CD14-positive monocyte (primary cell): ENCODE measurements around the gene STRN. TPM values are rescaled to one million over a fixed set of nuclear protein-coding genes. Genes with fewer than 3 reads are reported as not detected.

Experiments used
- DNase-seq, 3 donors: peaks; one replicate each; pipeline ENCODE4 v3.0.0-alpha.2; 2011 to 2022
- H2AFZ ChIP-seq: 2 replicates; pipeline ENCODE4 v1.6.0; 2012; ENCODE audit warnings: mild to moderate bottlenecking, low read depth, low read length, inconsistent platforms; ENCODE audit not compliant: insufficient read depth, poor library complexity, severe bottlenecking
- H3K27ac ChIP-seq, 2 donors: 1 replicate in 1 of 2; 2 replicates in 1 of 2; pipeline ENCODE4 v1.5.1; 2012 to 2013; ENCODE audit warnings: low read length in 2 of 2, control low read depth in 1 of 2, inconsistent platforms in 1 of 2, low read depth in 1 of 2, mild to moderate bottlenecking in 1 of 2
- H3K27me3 ChIP-seq, 2 donors: one replicate each; pipeline versions ENCODE4 v1.6.0 to v1.6.1; 2011 to 2013; ENCODE audit warnings: low read length in 2 of 2; ENCODE audit not compliant: control insufficient read depth in 2 of 2, insufficient read depth in 2 of 2
- H3K36me3 ChIP-seq, 2 donors: replicated peaks in 1 of 2; 1 replicate in 1 of 2; 2 replicates in 1 of 2; pipeline versions ENCODE4 v1.5.1 to v1.6.1; 2012 to 2013; ENCODE audit warnings: low read length in 2 of 2, control low read depth in 1 of 2, inconsistent platforms in 1 of 2, mild to moderate bottlenecking in 1 of 2; ENCODE audit not compliant: insufficient read depth in 2 of 2, control insufficient read depth in 1 of 2
- H3K4me1 ChIP-seq, 2 donors: 1 replicate in 1 of 2; 2 replicates in 1 of 2; pipeline versions ENCODE4 v1.5.1 to v1.6.1; 2012 to 2013; ENCODE audit warnings: low read length in 2 of 2, control low read depth in 1 of 2, inconsistent platforms in 1 of 2, mild to moderate bottlenecking in 1 of 2, moderate library complexity in 1 of 2; ENCODE audit not compliant: insufficient read depth in 2 of 2, control insufficient read depth in 1 of 2
- H3K4me2 ChIP-seq: replicated peaks from 2 replicates; pipeline ENCODE3; 2012; ENCODE audit warnings: low read length, moderate library complexity, mild to moderate bottlenecking; ENCODE audit not compliant: poor library complexity, severe bottlenecking; ENCODE audit errors: extremely low read depth
- H3K4me3 ChIP-seq, 3 experiments: fragments of 200-600 bp in 1 of 3; sonication (generic) in 1 of 3; replicated peaks in 1 of 3; 1 replicate in 2 of 3; 2 replicates in 1 of 3; pipeline ENCODE4 v1.5.1; 2011 to 2013; ENCODE audit warnings: low read length in 3 of 3, mild to moderate bottlenecking in 3 of 3, control low read depth in 2 of 3, low read depth in 2 of 3, inconsistent platforms in 1 of 3, moderate library complexity in 1 of 3
- H3K79me2 ChIP-seq: 2 replicates; pipeline ENCODE4 v1.6.0; 2012; ENCODE audit warnings: mild to moderate bottlenecking, control low read depth, inconsistent platforms, low read length, moderate library complexity; ENCODE audit not compliant: insufficient read depth
- H3K9ac ChIP-seq: 2 replicates; pipeline ENCODE4 v1.6.0; 2017; ENCODE audit warnings: low read length, mild to moderate bottlenecking; ENCODE audit not compliant: insufficient read depth, poor library complexity, severe bottlenecking
- H3K9me3 ChIP-seq, 2 donors: replicated peaks in 1 of 2; 1 replicate in 1 of 2; 2 replicates in 1 of 2; pipeline versions ENCODE4 v1.5.1 to v1.6.1; 2012 to 2013; ENCODE audit warnings: low read length in 2 of 2, control low read depth in 1 of 2; ENCODE audit not compliant: control insufficient read depth in 1 of 2, insufficient read depth in 1 of 2
- H4K20me1 ChIP-seq: 2 replicates; pipeline ENCODE4 v1.6.0; 2012; ENCODE audit warnings: mild to moderate bottlenecking, low read length, control low read depth, moderate library complexity; ENCODE audit not compliant: insufficient read depth
- H3K27ac Mint-ChIP-seq, 7 donors: one replicate each; pipeline ENCODE4 v1.8.0; 2020; ENCODE audit warnings: mild to moderate bottlenecking in 7 of 7, mixed read lengths in 7 of 7, moderate library complexity in 6 of 7, inconsistent platforms in 2 of 7
- H3K27me3 Mint-ChIP-seq, 3 donors: one replicate each; pipeline ENCODE4 v1.8.0; 2021 to 2022; ENCODE audit warnings: low read depth in 3 of 3, mild to moderate bottlenecking in 3 of 3, mixed read lengths in 3 of 3, moderate library complexity in 3 of 3, inconsistent platforms in 1 of 3
- H3K36me3 Mint-ChIP-seq, 2 donors: one replicate each; pipeline ENCODE4 v1.8.0; 2020; ENCODE audit warnings: mixed read lengths in 2 of 2, inconsistent platforms in 1 of 2, mild to moderate bottlenecking in 1 of 2
- H3K4me1 Mint-ChIP-seq: one replicate; pipeline ENCODE4 v1.8.0; 2020; ENCODE audit warnings: mild to moderate bottlenecking, mixed read lengths
- H3K4me3 Mint-ChIP-seq, 2 donors: one replicate each; pipeline ENCODE4 v1.8.0; 2020; ENCODE audit warnings: mild to moderate bottlenecking in 2 of 2, mixed read lengths in 2 of 2, moderate library complexity in 1 of 2
- H3K9me3 Mint-ChIP-seq, 7 donors: one replicate each; pipeline ENCODE4 v1.8.0; 2020 to 2022; ENCODE audit warnings: mixed read lengths in 7 of 7, mild to moderate bottlenecking in 6 of 7, moderate library complexity in 6 of 7, inconsistent platforms in 2 of 7
- WGBS: methylation state at CpG from one replicate; pipeline ENCODE4 v1.1.5; 2013; ENCODE audit warnings: missing lambda C conversion rate; ENCODE audit not compliant: insufficient coverage; 5-methylcytosine and 5-hydroxymethylcytosine counted together
- intact Hi-C, 2 donors: fragments of 100-400 bp; cut with micrococcal nuclease; formaldehyde crosslinking; loops; one replicate each; pipeline versions ENCODE4 v1.15.0 to v1.15.1; 2023
- polyA plus RNA-seq, 3 donors: library from polyadenylated mRNA; depleted of rRNA in 1 of 3; unstranded in 2 of 3; stranded (reverse) in 1 of 3; fragments of 300-500 nt in 2 of 3; fragments of >200 nt in 1 of 3; fragmentation: Illumina TruSeq in 2 of 3; gene quantifications; 1 replicate in 2 of 3; 2 replicates in 1 of 3; pipeline ENCODE4 v1.2.3, GENCODE V29; 2012 to 2021
- TF ChIP-seq, protein P1 (sequence below): fragments of 200-600 bp; IDR thresholded peaks from one replicate; pipeline ENCODE4 v1.8.0; 2022; ENCODE audit warnings: antibody characterized with exemption, mild to moderate bottlenecking

Gene STRN
- polyA plus RNA-seq, 3 donors, result 7.0 to 15.7 (median 10.7) TPM

DNA sequence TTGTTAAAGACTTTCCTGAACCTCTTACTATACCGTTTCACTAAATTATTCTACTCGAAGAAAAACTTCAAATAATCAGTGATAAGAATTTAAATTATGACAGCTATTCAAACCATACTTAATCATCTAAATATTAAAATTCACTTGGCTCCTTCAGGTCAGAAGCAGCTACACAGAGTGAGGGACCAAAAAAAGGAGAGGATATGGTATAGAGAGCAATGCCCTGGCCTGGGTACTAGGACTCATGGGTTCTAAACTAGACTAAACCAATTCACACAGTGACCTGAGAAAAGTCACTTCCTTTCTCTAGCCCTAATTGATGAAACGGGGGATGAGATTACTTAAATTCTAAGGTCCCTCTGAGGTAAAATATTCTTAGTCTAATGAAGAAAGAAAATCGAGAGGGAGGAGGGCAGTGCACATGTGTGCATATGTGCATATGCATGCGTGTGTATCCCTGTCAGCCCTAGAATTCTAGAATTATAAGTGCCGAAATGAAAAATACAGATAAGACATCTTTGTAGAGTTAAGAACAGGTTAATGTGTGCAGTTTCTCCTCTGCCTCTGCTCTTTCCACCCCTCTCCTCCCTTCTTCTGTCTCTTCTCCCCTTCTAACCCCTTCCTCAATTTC is 11.2 kb downstream of the STRN start:
- Mint-ChIP-seq H3K36me3 (peaks cover 19 to 26% of the 10 kb centered on the region in 2 donors), H3K4me3 (no peak overlapping the region), H3K4me1 (peaks cover 13% of the 10 kb centered on the region), H3K27me3 (peaks cover 0 to 4% (median 0%) of the 10 kb centered on the region in 3 donors), H3K27ac (peak overlapping the region in 1 of 7 donors; percentile 39), H3K9me3 (peaks cover 0 to 2% (median 0%) of the 10 kb centered on the region in 7 donors)
- Histone ChIP-seq H3K27ac (no peak overlapping the region), H3K79me2 (peaks cover 92% of the 10 kb centered on the region), H4K20me1 (peaks cover 71% of the 10 kb centered on the region), H3K27me3 (no peaks in the 10 kb centered on the region), H3K4me1 (no peaks in the 10 kb centered on the region), H3K4me2 (no peak overlapping the region), H3K4me3 (no peak overlapping the region), H3K9ac (no peak overlapping the region), H3K9me3 (no peaks in the 10 kb centered on the region), H2AFZ (no peak overlapping the region), H3K36me3 (peaks cover 0 to 4% of the 10 kb centered on the region in 2 donors)
- TF ChIP-seq, protein P1, sequence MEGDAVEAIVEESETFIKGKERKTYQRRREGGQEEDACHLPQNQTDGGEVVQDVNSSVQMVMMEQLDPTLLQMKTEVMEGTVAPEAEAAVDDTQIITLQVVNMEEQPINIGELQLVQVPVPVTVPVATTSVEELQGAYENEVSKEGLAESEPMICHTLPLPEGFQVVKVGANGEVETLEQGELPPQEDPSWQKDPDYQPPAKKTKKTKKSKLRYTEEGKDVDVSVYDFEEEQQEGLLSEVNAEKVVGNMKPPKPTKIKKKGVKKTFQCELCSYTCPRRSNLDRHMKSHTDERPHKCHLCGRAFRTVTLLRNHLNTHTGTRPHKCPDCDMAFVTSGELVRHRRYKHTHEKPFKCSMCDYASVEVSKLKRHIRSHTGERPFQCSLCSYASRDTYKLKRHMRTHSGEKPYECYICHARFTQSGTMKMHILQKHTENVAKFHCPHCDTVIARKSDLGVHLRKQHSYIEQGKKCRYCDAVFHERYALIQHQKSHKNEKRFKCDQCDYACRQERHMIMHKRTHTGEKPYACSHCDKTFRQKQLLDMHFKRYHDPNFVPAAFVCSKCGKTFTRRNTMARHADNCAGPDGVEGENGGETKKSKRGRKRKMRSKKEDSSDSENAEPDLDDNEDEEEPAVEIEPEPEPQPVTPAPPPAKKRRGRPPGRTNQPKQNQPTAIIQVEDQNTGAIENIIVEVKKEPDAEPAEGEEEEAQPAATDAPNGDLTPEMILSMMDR, result no peak
- WGBS, result 76% methylated on average over 2 of the region's 6 CpGs
- DNase-seq, result no peak
- intact Hi-C loops, result no loop called here

DNA sequence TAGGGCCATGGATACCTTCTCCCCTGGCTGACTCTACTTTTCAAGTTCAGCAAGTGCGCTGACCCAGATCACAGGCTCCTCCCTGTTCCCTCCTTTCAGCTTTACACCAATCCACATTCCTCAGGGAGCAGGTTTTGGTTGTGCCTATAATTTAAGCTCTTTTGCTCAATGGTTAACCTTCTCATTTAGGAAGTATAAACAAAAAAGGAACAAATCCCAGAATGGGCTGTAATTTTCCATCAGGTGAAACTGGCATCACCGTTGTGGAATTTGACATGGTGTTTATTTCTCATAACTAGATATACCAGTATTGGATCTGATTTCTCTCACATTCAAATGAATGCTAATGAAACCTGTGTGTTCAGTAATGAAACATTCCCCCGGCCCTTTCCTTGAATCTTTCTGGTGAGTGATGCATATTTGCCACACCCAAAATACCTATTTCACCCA is 13.6 kb downstream of the STRN start:
- H4K20me1 ChIP-seq, result peaks cover 64% of the 10 kb centered on the region
- H3K4me2 ChIP-seq, result no peak overlapping the region
- peaks cover 0 to 4% of the 10 kb centered on the region in 2 donors for H3K36me3 ChIP-seq
- no peaks in the 10 kb centered on the region for H3K9me3 ChIP-seq
- TF ChIP-seq, protein P1, result no peak
- Mint-ChIP-seq H3K27ac (peak overlapping the region in 1 of 7 donors; percentile 42), H3K4me3 (no peak overlapping the region), H3K27me3 (no peaks in the 10 kb centered on the region), H3K36me3 (peaks cover 16% of the 10 kb centered on the region in 2 donors), H3K9me3 (peaks cover 0 to 1% (median 0%) of the 10 kb centered on the region in 7 donors), H3K4me1 (peaks cover 13% of the 10 kb centered on the region)
- H3K79me2 ChIP-seq, result peaks cover 85% of the 10 kb centered on the region
- H3K9ac ChIP-seq, result no peak overlapping the region
- no peaks in the 10 kb centered on the region for H3K4me1 ChIP-seq
- H3K27ac ChIP-seq, result no peak overlapping the region
- H2AFZ ChIP-seq, result no peak overlapping the region
- H3K4me3 ChIP-seq, result no peak overlapping the region
- no peaks in the 10 kb centered on the region for H3K27me3 ChIP-seq
- WGBS, result no CpG with 5 or more reads among the region's 3 CpGs
- intact Hi-C loops, result no loop called here
- no peak for DNase-seq
